NCI-H2171 treated with DMSO at 0.1 percent for 48 hours (cell line): ENCODE data around the gene ZXDA.

Source experiments
- DNase-seq: peaks from one replicate; lab custom pipeline; 2025; lab: John Stamatoyannopoulos, UW

Gene ZXDA

DNA sequence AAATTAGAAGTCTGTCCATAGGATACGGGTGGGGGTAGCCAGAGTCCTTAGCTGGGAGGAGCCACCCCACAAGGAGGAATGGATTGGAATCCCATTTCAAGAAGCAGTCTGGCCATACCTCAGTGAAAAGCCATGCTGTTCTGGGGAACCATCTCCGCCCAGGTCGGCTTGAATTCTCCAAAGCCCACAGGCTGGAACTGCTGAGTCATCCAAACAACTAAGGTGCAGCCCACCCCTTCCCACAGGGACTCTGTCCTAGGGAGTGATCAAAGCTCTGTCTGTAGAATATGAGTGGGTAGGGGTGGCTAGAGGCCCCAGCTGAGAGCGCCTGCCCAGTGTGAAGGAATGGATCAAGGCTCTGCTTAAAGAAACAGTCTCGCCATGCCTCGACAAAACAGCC, 38.8 kb downstream of the ZXDA start:
- DNase-seq = no peak
